OCI-LY1 (cell line): ENCODE results near the gene GPLD1.

Experiments used
- H2AFZ ChIP-seq: fragments of 200-600 bp; sonication (generic), shearing (Covaris generic); 2 replicates; pipeline ENCODE4 v1.6.0; 2014; ENCODE audit warnings: antibody characterized with exemption, mild to moderate bottlenecking, low read length
- H3F3A ChIP-seq: fragments of 200-600 bp; sonication (generic), shearing (Covaris generic); 2 replicates; pipeline ENCODE4 v1.6.0; 2014; ENCODE audit warnings: mild to moderate bottlenecking, antibody characterized with exemption, low read length, moderate library complexity; ENCODE audit not compliant: insufficient read depth
- H3K27ac ChIP-seq: fragments of 200-600 bp; sonication (generic); 2 replicates; pipeline ENCODE4 v1.5.1; 2014; ENCODE audit warnings: low read length, mixed run types, mild to moderate bottlenecking, low read depth; ENCODE audit not compliant: poor library complexity, severe bottlenecking
- H3K27me3 ChIP-seq: fragments of 200-600 bp; sonication (generic); 2 replicates; pipeline ENCODE4 v1.6.0; 2014; ENCODE audit warnings: antibody characterized with exemption, mild to moderate bottlenecking, low read length, moderate library complexity; ENCODE audit not compliant: insufficient read depth
- H3K36me3 ChIP-seq: fragments of 200-600 bp; sonication (generic); 2 replicates; pipeline ENCODE4 v1.6.1; 2014; ENCODE audit warnings: mild to moderate bottlenecking, antibody characterized with exemption, low read length, moderate library complexity, mixed read lengths; ENCODE audit not compliant: insufficient read depth
- H3K4me1 ChIP-seq: fragments of 200-600 bp; sonication (generic); 2 replicates; pipeline ENCODE4 v1.5.1; 2014; ENCODE audit warnings: mild to moderate bottlenecking, low read length, moderate library complexity; ENCODE audit not compliant: insufficient read depth, severe bottlenecking
- H3K4me2 ChIP-seq: fragments of 200-600 bp; sonication (generic), shearing (Covaris generic); 2 replicates; pipeline ENCODE4 v1.6.1; 2014; ENCODE audit warnings: low read length
- H3K4me3 ChIP-seq: fragments of 200-600 bp; sonication (generic); 2 replicates; pipeline ENCODE4 v1.5.1; 2014; ENCODE audit warnings: low read length, low read depth, mild to moderate bottlenecking, mixed read lengths; ENCODE audit not compliant: poor library complexity, severe bottlenecking
- H3K79me2 ChIP-seq: fragments of 200-600 bp; shearing (Covaris generic); 2 replicates; pipeline ENCODE4 v1.6.1; 2016; ENCODE audit warnings: mixed run types, low read length, mixed read lengths; ENCODE audit not compliant: insufficient read depth
- H3K9ac ChIP-seq: fragments of 200-600 bp; sonication (generic), shearing (Covaris generic); 2 replicates; pipeline ENCODE4 v1.6.1; 2014; ENCODE audit warnings: mild to moderate bottlenecking, low read length, mixed read lengths
- H3K9me2 ChIP-seq: fragments of 200-600 bp; sonication (generic), shearing (Covaris generic); 2 replicates; pipeline ENCODE4 v1.6.1; 2014; ENCODE audit warnings: low read depth, mild to moderate bottlenecking, low read length, mixed read lengths
- H3K9me3 ChIP-seq: fragments of 200-600 bp; shearing (Covaris generic); 2 replicates; pipeline ENCODE4 v1.6.1; 2014; ENCODE audit warnings: low read length, mixed read lengths
- H4K20me1 ChIP-seq: fragments of 200-600 bp; sonication (generic), shearing (Covaris generic); 2 replicates; pipeline ENCODE4 v1.6.0; 2016; ENCODE audit warnings: mild to moderate bottlenecking, low read length; ENCODE audit not compliant: insufficient read depth
- EZH2 ChIP-seq: fragments of 200-600 bp; sonication (generic), shearing (Covaris generic); IDR thresholded peaks from 2 replicates; pipeline ENCODE4 v1.8.0; 2017; ENCODE audit warnings: borderline replicate concordance, mixed run types, mild to moderate bottlenecking, antibody characterized with exemption, low read length, moderate library complexity, mixed read lengths
- TF ChIP-seq, protein P1 (sequence below): fragments of 200-600 bp; sonication (generic), shearing (Covaris generic); IDR thresholded peaks from 2 replicates; pipeline ENCODE4 v1.5.1; 2017; ENCODE audit warnings: mild to moderate bottlenecking, antibody characterized with exemption, low read length, moderate library complexity, mixed read lengths

Gene GPLD1

GRCh38 chr6:24504649-24505586 is 15.5 kb upstream of the GPLD1 start:
- no peak overlapping the region for H3K9ac ChIP-seq
- H3K4me1 ChIP-seq: peaks cover 9% of the 10 kb centered on the region
- H3K27ac ChIP-seq: no peak overlapping the region
- H3K4me2 ChIP-seq: no peak overlapping the region
- peaks cover 50% of the 10 kb centered on the region for H3K36me3 ChIP-seq
- no peak for TF ChIP-seq EZH2
- TF ChIP-seq, protein P1, sequence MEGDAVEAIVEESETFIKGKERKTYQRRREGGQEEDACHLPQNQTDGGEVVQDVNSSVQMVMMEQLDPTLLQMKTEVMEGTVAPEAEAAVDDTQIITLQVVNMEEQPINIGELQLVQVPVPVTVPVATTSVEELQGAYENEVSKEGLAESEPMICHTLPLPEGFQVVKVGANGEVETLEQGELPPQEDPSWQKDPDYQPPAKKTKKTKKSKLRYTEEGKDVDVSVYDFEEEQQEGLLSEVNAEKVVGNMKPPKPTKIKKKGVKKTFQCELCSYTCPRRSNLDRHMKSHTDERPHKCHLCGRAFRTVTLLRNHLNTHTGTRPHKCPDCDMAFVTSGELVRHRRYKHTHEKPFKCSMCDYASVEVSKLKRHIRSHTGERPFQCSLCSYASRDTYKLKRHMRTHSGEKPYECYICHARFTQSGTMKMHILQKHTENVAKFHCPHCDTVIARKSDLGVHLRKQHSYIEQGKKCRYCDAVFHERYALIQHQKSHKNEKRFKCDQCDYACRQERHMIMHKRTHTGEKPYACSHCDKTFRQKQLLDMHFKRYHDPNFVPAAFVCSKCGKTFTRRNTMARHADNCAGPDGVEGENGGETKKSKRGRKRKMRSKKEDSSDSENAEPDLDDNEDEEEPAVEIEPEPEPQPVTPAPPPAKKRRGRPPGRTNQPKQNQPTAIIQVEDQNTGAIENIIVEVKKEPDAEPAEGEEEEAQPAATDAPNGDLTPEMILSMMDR: no peak
- no peak overlapping the region for H2AFZ ChIP-seq
- H3F3A ChIP-seq: no peaks in the 10 kb centered on the region
- H3K9me3 ChIP-seq: no peaks in the 10 kb centered on the region
- no peaks in the 10 kb centered on the region for H3K9me2 ChIP-seq
- no peaks in the 10 kb centered on the region for H4K20me1 ChIP-seq
- no peaks in the 10 kb centered on the region for H3K27me3 ChIP-seq
- H3K4me3 ChIP-seq: no peak overlapping the region
- no peaks in the 10 kb centered on the region for H3K79me2 ChIP-seq

DNA sequence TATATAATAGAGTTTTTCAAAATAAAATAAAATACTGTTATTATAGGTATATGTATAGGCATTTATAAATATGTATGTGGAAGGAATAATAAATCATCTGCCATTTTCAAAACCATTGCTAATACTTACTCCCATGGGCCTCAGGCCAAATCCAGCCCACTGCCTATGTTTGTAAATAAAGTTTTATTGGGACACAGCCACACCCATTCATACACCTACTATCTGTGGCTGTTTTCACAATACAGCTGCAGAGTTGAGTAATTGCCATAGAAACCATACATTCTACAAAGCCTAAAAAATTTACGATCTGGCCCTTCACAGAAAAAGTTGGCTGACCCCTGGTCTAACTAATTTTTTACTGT is 14.9 kb upstream of the GPLD1 start:
- H4K20me1 ChIP-seq: no peaks in the 10 kb centered on the region
- H3K9me2 ChIP-seq: no peaks in the 10 kb centered on the region
- no peak overlapping the region for H3K4me2 ChIP-seq

DNA sequence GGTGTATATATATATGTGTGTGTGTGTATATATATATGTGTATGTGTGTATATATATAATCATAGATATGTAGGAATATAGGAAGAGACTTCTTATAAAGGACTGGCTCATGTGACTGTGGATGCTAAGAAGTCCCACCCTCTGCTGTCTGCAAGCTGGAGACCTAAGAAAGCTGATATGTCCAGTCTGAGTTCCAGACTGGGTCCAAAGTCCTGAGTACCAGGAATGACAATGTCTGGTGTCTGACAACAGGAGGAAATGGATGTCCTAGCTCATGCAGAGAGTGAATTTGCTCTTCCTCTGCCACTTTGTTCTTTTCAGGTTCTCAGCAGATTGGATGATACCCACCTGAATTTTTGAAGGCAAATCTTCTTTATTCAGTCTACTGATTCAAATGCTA is 12.5 kb upstream of the GPLD1 start:
- H3K9me3 ChIP-seq: no peaks in the 10 kb centered on the region
- H3K4me1 ChIP-seq: peaks cover 36% of the 10 kb centered on the region
- no peak overlapping the region for H3K9ac ChIP-seq
- no peak overlapping the region for H3K27ac ChIP-seq
- H3K27me3 ChIP-seq: no peaks in the 10 kb centered on the region
- H2AFZ ChIP-seq: no peak overlapping the region
- H3K9me2 ChIP-seq: no peaks in the 10 kb centered on the region
- no peak overlapping the region for H3K4me2 ChIP-seq
- no peaks in the 10 kb centered on the region for H3F3A ChIP-seq
- H4K20me1 ChIP-seq: no peaks in the 10 kb centered on the region
- TF ChIP-seq, protein P1: no peak
- no peak for TF ChIP-seq EZH2
- peaks cover 53% of the 10 kb centered on the region for H3K36me3 ChIP-seq
- H3K79me2 ChIP-seq: no peaks in the 10 kb centered on the region
- H3K4me3 ChIP-seq: no peak overlapping the region

More for the DNA sequence above, 14.9 kb upstream of the GPLD1 start:
- Histone ChIP-seq H3K4me1 (peaks cover 16% of the 10 kb centered on the region), H3K79me2 (no peaks in the 10 kb centered on the region), H3K9ac (no peak overlapping the region), H3K27ac (no peak overlapping the region), H2AFZ (no peak overlapping the region), H3K27me3 (no peaks in the 10 kb centered on the region), H3F3A (no peaks in the 10 kb centered on the region), H3K9me3 (no peaks in the 10 kb centered on the region), H3K36me3 (peaks cover 50% of the 10 kb centered on the region), H3K4me3 (no peak overlapping the region)
- TF ChIP-seq, protein P1: no peak
- no peak for TF ChIP-seq EZH2
